ENCODE data around the gene GULP1.

- TF ChIP-seq CTCF (IDR thresholded peaks at IDR 0.05; ENCODE audit: borderline replicate concordance, extremely low read depth, low read length, poor library complexity, severe bottlenecking) (no peak), EZH2 (IDR thresholded peaks at IDR 0.05; ENCODE audit: borderline replicate concordance, low read depth, low read length, severe bottlenecking) (no peak)
Measured at GRCh38 chr2:188534875-188535274, 243.2 kb downstream of the GULP1 start.

Data from DND-41 (cell line).